Left lung (tissue), 10 donors: Measurements from ENCODE around the gene LAMC1. TPM values are rescaled to one million over a fixed set of nuclear protein-coding genes. Genes with fewer than 3 reads are reported as not detected.

Source experiments
- ATAC-seq: fragments of 200-7000 bp; cut with Tn5 transposase; one replicate; pipeline ENCODE4 v1.9.1; 2020; ENCODE audit warnings: moderate library complexity
- DNase-seq, 4 donors: peaks; one replicate each; pipeline ENCODE4 v3.0.0-alpha.2; 2013 to 2020
- H3K27ac ChIP-seq, 2 donors: fragments of 200-600 bp; sonication (generic) in 1 of 2; one replicate each; pipeline versions ENCODE4 v1.5.0 to v1.8.0; 2020 to 2021
- H3K27me3 ChIP-seq, 2 donors: fragments of 200-600 bp; sonication (generic) in 1 of 2; one replicate each; pipeline versions ENCODE4 v1.5.0 to v1.8.0; 2020 to 2021
- H3K36me3 ChIP-seq, 2 donors: fragments of 200-600 bp; sonication (generic) in 1 of 2; one replicate each; pipeline versions ENCODE4 v1.5.0 to v1.8.0; 2020 to 2021
- H3K4me1 ChIP-seq, 2 donors: fragments of 200-600 bp; one replicate each; pipeline ENCODE4 v1.8.0; 2021
- H3K4me3 ChIP-seq, 2 donors: fragments of 200-600 bp; sonication (generic) in 1 of 2; one replicate each; pipeline versions ENCODE4 v1.5.0 to v1.8.0; 2020 to 2021; ENCODE audit warnings: mild to moderate bottlenecking in 1 of 2
- H3K9me3 ChIP-seq, 2 donors: fragments of 200-600 bp; sonication (generic) in 1 of 2; one replicate each; pipeline versions ENCODE4 v1.5.0 to v1.8.0; 2020 to 2021
- CTCF ChIP-seq, 2 donors: fragments of 200-600 bp; sonication (generic) in 1 of 2; IDR thresholded peaks; one replicate each; pipeline versions ENCODE4 v1.5.0 to v1.8.0; 2021; ENCODE audit warnings: antibody characterized with exemption in 2 of 2
- intact Hi-C, 2 donors: fragments of 100-400 bp; cut with DNase I; formaldehyde crosslinking; loops; one replicate each; pipeline versions ENCODE4 v1.11.2 to v1.14.2; 2022
- polyA plus RNA-seq, 6 donors: library from polyadenylated mRNA; unstranded; fragments of 120-200 nt; gene quantifications; one replicate each; pipeline ENCODE4 v1.2.1, GENCODE V29; 2013; ENCODE audit not compliant: insufficient read length in 6 of 6
- total RNA-seq, 2 donors: library from RNA; stranded (reverse); fragmentation: NEBNext Ultra II Directional; extraction: Animal tissue kit (Norgen Biotek cat#: 25700); gene quantifications; one replicate each; pipeline ENCODE4 v1.2.1, GENCODE V29; 2021
- donor health status: DM: no; HTN: yes; CAD: no.
- donor health status: DM: no; HTN: no; CAD: no.

LAMC1 gene
- total and polyA plus RNA-seq, 8 donors = 144 to 357 (median 321) TPM

GRCh38 chr1:183023601-183024316 is 539 bp downstream of the LAMC1 start:
- H3K27ac ChIP-seq = peak overlapping the region; percentile 96 to 99
- intact Hi-C loops = loop anchor here in 1 of 2 donors (10.0 kb wide), 2 partner anchors 59 to 81 kb away; no protein-coding TSS in a partner anchor
- H3K9me3 ChIP-seq = no peaks in the 10 kb centered on the region
- H3K27me3 ChIP-seq = peaks cover 0 to 46% of the 10 kb centered on the region in 2 donors
- H3K4me1 ChIP-seq = peaks cover 6 to 29% of the 10 kb centered on the region in 2 donors
- H3K36me3 ChIP-seq = no peaks in the 10 kb centered on the region
- TF ChIP-seq CTCF (IDR thresholded peaks at IDR 0.05) = peak in 1 of 2 donors; percentile 20
- peak overlapping the region; percentile 62 to 68 for H3K4me3 ChIP-seq
- peak in 3 of 4 donors; percentile 73 to 91 (median 84) for DNase-seq
- ATAC-seq = peak; percentile 70

DNA sequence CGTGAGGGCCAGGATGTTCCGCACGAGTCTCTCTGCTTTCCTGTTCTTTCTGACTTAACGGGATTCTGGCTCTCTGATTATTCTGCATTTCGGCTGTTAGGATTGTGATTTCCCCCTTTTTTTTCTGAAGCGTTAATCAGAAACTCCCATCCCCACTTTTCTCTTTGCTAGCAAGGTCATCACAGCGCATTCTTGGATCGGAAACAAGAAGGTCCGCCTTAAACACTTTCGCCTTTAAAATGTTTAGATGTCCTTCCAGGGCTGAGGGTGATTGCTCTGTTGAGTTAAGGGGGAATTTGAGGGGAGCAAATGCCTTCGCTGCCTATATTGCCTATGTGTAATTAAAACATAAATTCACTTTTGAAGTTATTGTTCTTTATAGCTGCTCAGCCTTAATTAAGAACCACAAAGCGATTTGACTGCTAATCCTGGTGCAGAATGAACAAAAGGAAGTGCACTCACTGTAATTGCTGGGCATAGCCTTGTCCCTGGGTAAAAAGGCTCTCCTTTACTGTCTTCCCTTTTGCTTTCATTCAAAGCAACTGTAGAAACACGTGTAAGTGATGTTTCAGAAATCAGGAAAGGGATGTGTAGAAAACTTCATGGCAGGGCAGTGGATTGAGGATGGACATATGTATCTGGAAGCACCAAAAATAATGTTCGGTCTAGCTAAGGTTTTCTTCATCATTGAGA is 1.2 kb downstream of the LAMC1 start:
- Histone ChIP-seq H3K4me3 (peak overlapping the region; percentile 62 to 68), H3K27me3 (peaks cover 0 to 46% of the 10 kb centered on the region in 2 donors), H3K27ac (peak overlapping the region; percentile 96 to 99), H3K9me3 (no peaks in the 10 kb centered on the region), H3K36me3 (no peaks in the 10 kb centered on the region), H3K4me1 (peaks cover 5 to 27% of the 10 kb centered on the region in 2 donors)
- ATAC-seq = peak; percentile 0
- no peak for TF ChIP-seq CTCF (IDR thresholded peaks at IDR 0.05)
- DNase-seq = no peak
- intact Hi-C loops = loop anchor here in 1 of 2 donors (10.0 kb wide), 2 partner anchors 60 to 80 kb away; no protein-coding TSS in a partner anchor

DNA sequence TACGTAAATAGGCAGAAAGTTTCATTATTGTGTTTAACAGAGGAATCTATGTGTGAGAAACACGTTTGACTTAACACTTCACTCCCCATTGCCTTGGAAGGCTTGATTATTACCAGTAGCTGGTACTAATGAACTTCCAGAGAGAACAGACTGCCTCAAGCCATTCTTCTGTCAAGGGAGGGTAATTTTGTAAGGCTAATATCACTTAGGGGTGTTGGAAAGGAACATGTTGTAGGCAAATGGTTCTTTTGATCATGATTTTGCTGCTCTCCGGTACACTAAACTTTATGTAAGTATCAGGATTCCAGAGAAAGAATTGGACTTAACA is 1.8 kb downstream of the LAMC1 start:
- Histone ChIP-seq H3K27me3 (peaks cover 0 to 46% of the 10 kb centered on the region in 2 donors), H3K9me3 (no peaks in the 10 kb centered on the region), H3K27ac (peak overlapping the region; percentile 96 to 99), H3K4me3 (peak overlapping the region; percentile 62 to 68), H3K4me1 (peaks cover 0 to 23% of the 10 kb centered on the region in 2 donors), H3K36me3 (no peaks in the 10 kb centered on the region)
- intact Hi-C loops = loop anchor here in 1 of 2 donors (10.0 kb wide), 2 partner anchors 60 to 80 kb away; no protein-coding TSS in a partner anchor
- no peak for TF ChIP-seq CTCF (IDR thresholded peaks at IDR 0.05)
- no peak for DNase-seq
- no peak for ATAC-seq

DNA sequence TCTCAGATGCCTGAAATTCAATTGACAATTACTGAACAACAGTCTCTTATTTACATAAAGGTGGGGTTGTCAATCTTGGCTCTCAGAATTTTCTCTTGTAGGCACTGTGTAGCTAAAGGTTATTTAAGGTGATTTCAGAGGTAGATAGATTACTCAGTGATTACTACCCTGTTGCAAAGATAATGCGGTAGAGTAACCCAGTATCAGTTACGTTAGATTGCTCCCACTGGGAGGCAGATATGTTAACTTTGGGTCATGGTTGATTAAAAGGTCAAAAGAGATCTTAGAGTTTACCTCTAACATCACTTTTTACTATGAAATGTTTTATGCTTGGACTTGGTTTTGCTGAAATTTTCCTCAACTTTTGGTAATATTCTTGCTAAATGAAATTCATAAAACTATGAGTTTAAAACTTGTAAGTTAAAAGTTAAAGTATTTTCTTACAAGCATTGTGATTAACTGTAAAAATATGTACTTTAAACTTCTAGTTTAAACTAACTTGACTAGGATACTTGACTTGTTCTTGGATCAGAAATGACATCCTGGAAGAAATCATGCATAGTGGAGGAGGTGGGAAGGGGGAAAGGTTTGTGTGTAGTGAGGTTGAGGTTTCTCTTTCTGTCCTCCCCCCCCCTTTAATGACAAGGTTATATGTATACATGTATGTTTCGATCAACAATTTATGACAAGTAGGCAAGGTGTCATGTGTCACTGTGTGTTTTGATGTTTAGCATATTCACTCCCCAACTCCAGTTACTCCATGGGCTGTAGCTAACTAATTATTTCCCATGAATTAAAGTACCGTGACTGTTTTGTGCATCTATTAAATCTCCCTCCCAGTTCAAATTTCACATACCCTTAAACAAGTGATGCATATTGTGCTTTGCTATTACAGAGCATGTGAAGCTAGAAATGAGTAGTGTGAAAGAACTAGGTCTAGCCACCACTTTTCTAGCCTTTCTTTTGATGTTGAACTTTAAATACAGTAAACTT is 2.9 kb downstream of the LAMC1 start:
- peak overlapping the region; percentile 96 to 99 for H3K27ac ChIP-seq
- TF ChIP-seq CTCF (IDR thresholded peaks at IDR 0.05) = no peak
- H3K4me3 ChIP-seq = peak overlapping the region; percentile 62 to 68
- peaks cover 0 to 38% of the 10 kb centered on the region in 2 donors for H3K27me3 ChIP-seq
- peaks cover 0 to 28% of the 10 kb centered on the region in 2 donors for H3K4me1 ChIP-seq
- intact Hi-C loops = loop anchor here in 1 of 2 donors (10.0 kb wide), 2 partner anchors 61 to 79 kb away; no protein-coding TSS in a partner anchor
- no peak for DNase-seq
- ATAC-seq = no peak
- no peaks in the 10 kb centered on the region for H3K9me3 ChIP-seq
- H3K36me3 ChIP-seq = no peaks in the 10 kb centered on the region
